IMR-90 (cell line): Measurements from ENCODE around the gene GNPTG. TPM values are rescaled to one million over a fixed set of nuclear protein-coding genes. Genes with fewer than 3 reads are reported as not detected.

Experiments used
- ATAC-seq: fragments of 200-7000 bp; cut with Tn5 transposase; 2 replicates; pipeline ENCODE4 v1.9.1; 2020; ENCODE audit warnings: low read depth, mild to moderate bottlenecking, moderate library complexity
- BruUV-seq: library from RNA; stranded (reverse); fragments of 400-500 nt; replicated peaks from 2 replicates; lab custom pipeline; 2021; lab: Mats Ljungman, UMichigan
- CTCF ChIA-PET: fragments of 300-600 bp; formaldehyde crosslinking; extraction: SDS; loops from one replicate; lab custom pipeline; 2021; ENCODE audit warnings: antibody characterized with exemption; lab: Yijun Ruan, JAX
- POLR2A ChIA-PET: fragments of 300-600 bp; sonication (Branson Sonifier 250); formaldehyde crosslinking; loops from one replicate; lab custom pipeline; 2022; ENCODE audit warnings: antibody characterized with exemption; ENCODE audit not compliant: unreplicated experiment; lab: Charles Lee
- DNase-seq: peaks from one replicate; pipeline ENCODE4 v3.0.0; 2013
- H2AFZ ChIP-seq: replicated peaks from 2 replicates; pipeline ENCODE3; 2013; ENCODE audit warnings: low read length, mild to moderate bottlenecking; ENCODE audit not compliant: poor library complexity
- H2AK5ac ChIP-seq: 2 replicates; pipeline ENCODE4 v1.6.1; 2013; ENCODE audit warnings: low read depth, low read length, inconsistent platforms
- H2AK9ac ChIP-seq: replicated peaks from 2 replicates; pipeline ENCODE3; 2013; ENCODE audit warnings: mild to moderate bottlenecking, low read depth, low read length, moderate library complexity; ENCODE audit not compliant: poor library complexity
- H2BK120ac ChIP-seq: 2 replicates; pipeline ENCODE4 v1.6.1; 2013; ENCODE audit warnings: low read depth, low read length, inconsistent platforms
- H2BK15ac ChIP-seq: 3 replicates; pipeline ENCODE4 v1.6.1; 2013; ENCODE audit warnings: low read depth, low read length, inconsistent platforms
- H2BK20ac ChIP-seq: 2 replicates; pipeline ENCODE4 v1.6.1; 2013; ENCODE audit warnings: low read depth, mild to moderate bottlenecking, inconsistent platforms, low read length, moderate library complexity
- H2BK5ac ChIP-seq: 2 replicates; pipeline ENCODE4 v1.6.1; 2013; ENCODE audit warnings: mild to moderate bottlenecking, low read depth, low read length, inconsistent platforms; ENCODE audit not compliant: poor library complexity, severe bottlenecking
- H3K14ac ChIP-seq: replicated peaks from 2 replicates; pipeline ENCODE4 v1.6.1; 2013; ENCODE audit warnings: low read depth, low read length, inconsistent platforms
- H3K18ac ChIP-seq: 2 replicates; pipeline ENCODE4 v1.6.1; 2013; ENCODE audit warnings: low read depth, low read length, control low read depth
- H3K23ac ChIP-seq: 2 replicates; pipeline ENCODE4 v1.6.1; 2013; ENCODE audit warnings: low read depth, low read length, inconsistent platforms
- H3K27ac ChIP-seq: 2 replicates; pipeline ENCODE4 v1.5.1; 2013; ENCODE audit warnings: mild to moderate bottlenecking, control low read depth, low read length; ENCODE audit not compliant: insufficient read depth
- H3K27me3 ChIP-seq: 2 replicates; pipeline ENCODE4 v1.6.1; 2013; ENCODE audit warnings: low read length; ENCODE audit not compliant: control insufficient read depth, insufficient read depth
- H3K36me3 ChIP-seq: 2 replicates; pipeline ENCODE4 v1.6.1; 2013; ENCODE audit warnings: low read length, mixed read lengths; ENCODE audit not compliant: control insufficient read depth, insufficient read depth
- H3K4ac ChIP-seq: 2 replicates; pipeline ENCODE4 v1.6.1; 2013; ENCODE audit warnings: low read depth, low read length, inconsistent platforms
- H3K4me1 ChIP-seq: 2 replicates; pipeline ENCODE4 v1.6.1; 2013; ENCODE audit warnings: low read length, mixed read lengths; ENCODE audit not compliant: control insufficient read depth, insufficient read depth
- H3K4me2 ChIP-seq: 2 replicates; pipeline ENCODE4 v1.6.1; 2013; ENCODE audit warnings: low read depth, mild to moderate bottlenecking, control low read depth, low read length, moderate library complexity
- H3K4me3 ChIP-seq: 2 replicates; pipeline ENCODE4 v1.5.1; 2013; ENCODE audit warnings: low read depth, mild to moderate bottlenecking, control low read depth, low read length, moderate library complexity; ENCODE audit not compliant: insufficient read depth
- H3K56ac ChIP-seq: 2 replicates; pipeline ENCODE4 v1.6.1; 2013; ENCODE audit warnings: low read length, inconsistent platforms; ENCODE audit not compliant: insufficient read depth; ENCODE audit errors: extremely low read depth
- H3K79me1 ChIP-seq, 2 experiments: 2 replicates each; pipeline ENCODE4 v1.6.1; 2013; ENCODE audit warnings: low read length in 2 of 2, inconsistent platforms in 1 of 2, low read depth in 1 of 2
- H3K9ac ChIP-seq: 2 replicates; pipeline ENCODE4 v1.6.1; 2013; ENCODE audit warnings: low read depth, low read length, control low read depth
- H3K9me1 ChIP-seq: 2 replicates; pipeline ENCODE4 v1.6.1; 2013; ENCODE audit warnings: low read length, inconsistent platforms; ENCODE audit not compliant: insufficient read depth
- H3K9me3 ChIP-seq: 2 replicates; pipeline ENCODE4 v1.6.1; 2013; ENCODE audit warnings: low read length; ENCODE audit not compliant: control insufficient read depth, insufficient read depth
- H4K20me1 ChIP-seq: 2 replicates; pipeline ENCODE4 v1.6.1; 2013; ENCODE audit warnings: low read length, inconsistent platforms; ENCODE audit not compliant: insufficient read depth
- H4K5ac ChIP-seq: 2 replicates; pipeline ENCODE4 v1.6.1; 2013; ENCODE audit warnings: mild to moderate bottlenecking, low read depth, low read length, control low read depth
- H4K8ac ChIP-seq, 2 experiments: 2 replicates each; pipeline ENCODE4 v1.6.1; 2013; ENCODE audit warnings: low read depth in 2 of 2, low read length in 2 of 2, control low read depth in 1 of 2, inconsistent platforms in 1 of 2
- H4K91ac ChIP-seq: 2 replicates; pipeline ENCODE4 v1.6.1; 2013; ENCODE audit warnings: low read depth, low read length, inconsistent platforms; ENCODE audit not compliant: insufficient read depth
- CTCF ChIP-seq: conservative IDR thresholded peaks from 2 replicates; pipeline ENCODE4 v1.5.1; 2012; ENCODE audit warnings: mild to moderate bottlenecking, low read depth, low read length, improper control_type of control experiment
- FOS ChIP-seq: fragments of 150-350 bp; IDR thresholded peaks from 2 replicates; pipeline ENCODE4 v1.6.1; 2016; ENCODE audit warnings: low read depth, low read length
- RAD21 ChIP-seq: IDR thresholded peaks from 2 replicates; pipeline ENCODE4 v1.6.1; 2012; ENCODE audit warnings: low read length, improper control_type of control experiment
- RCOR1 ChIP-seq: IDR thresholded peaks from 2 replicates; pipeline ENCODE4 v1.6.1; 2012; ENCODE audit warnings: mild to moderate bottlenecking, low read length, improper control_type of control experiment; ENCODE audit not compliant: insufficient replicate concordance
- RFX5 ChIP-seq: IDR thresholded peaks from 2 replicates; pipeline ENCODE4 v1.8.0; 2012; ENCODE audit warnings: low read depth, mild to moderate bottlenecking, low read length, moderate library complexity
- WGBS, 2 experiments: methylation state at CpG; one replicate each; pipeline versions ENCODE4 v1.1.5 to v1.1.7; 2013; ENCODE audit warnings: missing lambda C conversion rate in 2 of 2; ENCODE audit not compliant: insufficient read length in 1 of 2; ENCODE audit errors: extremely low coverage in 2 of 2; 5-methylcytosine and 5-hydroxymethylcytosine counted together
- dilution Hi-C: fragments of 300-500 bp; cut with HindIII; formaldehyde crosslinking; loops from one replicate; pipeline ENCODE4 v1.14.3; 2018; ENCODE audit warnings: low sequenced_read_pairs; ENCODE audit not compliant: unreplicated experiment
- in situ Hi-C: fragments of 300-500 bp; cut with MboI; formaldehyde crosslinking; loops from 3 replicates; pipeline ENCODE4 v1.14.3; 2019; ENCODE audit warnings: low sequenced_read_pairs, inconsistent platforms, mixed read lengths
- intact Hi-C: fragments of 100-400 bp; cut with micrococcal nuclease; formaldehyde crosslinking; loops from 2 replicates; pipeline ENCODE4 v1.10.0; 2022
- polyA plus RNA-seq, 3 experiments: library from polyadenylated mRNA; depleted of rRNA; stranded (reverse); fragments of >200 nt; gene quantifications; 2 replicates each; pipeline ENCODE4 v1.2.3, GENCODE V29; 2012; ENCODE audit warnings: low replicate concordance in 1 of 3
- total RNA-seq: library from RNA; depleted of rRNA; stranded (reverse); fragments of >200 nt; gene quantifications from 2 replicates; pipeline ENCODE4 v1.2.3, GENCODE V29; 2012

GNPTG gene
- total and polyA plus RNA-seq, 2 of the 4 experiments (the other 2 are of a cell fraction), result 14.9 to 70.8 TPM

- Histone ChIP-seq H3K36me3 (peaks cover 4% of the 10 kb centered on the region; the same call in 1 of the 2 replicates), H3K27me3 (no peaks in the 10 kb centered on the region), H3K9ac (no peak overlapping the region), H2AK5ac (no peak overlapping the region), H2BK5ac (no peak overlapping the region), H2BK120ac (no peak overlapping the region), H2AFZ (no peak overlapping the region), H2BK15ac (no peak overlapping the region), H4K20me1 (peaks cover 34% of the 10 kb centered on the region), H4K91ac (no peak overlapping the region), H3K56ac (no peak overlapping the region), H3K4me1 (peaks cover 12% of the 10 kb centered on the region), H3K9me3 (no peaks in the 10 kb centered on the region), H3K4me3 (no peak overlapping the region), H3K14ac (no peak overlapping the region), H2AK9ac (no peak overlapping the region), H3K4me2 (no peak overlapping the region), H4K8ac (no peak overlapping the region), H3K27ac (no peak overlapping the region), H3K79me1 (peaks cover 30 to 84% of the 10 kb centered on the region in 2 experiments), H3K4ac (no peak overlapping the region), H2BK20ac (no peak overlapping the region), H3K18ac (no peak overlapping the region), H3K9me1 (peaks cover 7% of the 10 kb centered on the region), H3K23ac (no peak overlapping the region), H4K5ac (no peak overlapping the region)
- ChIA-PET CTCF (no interaction called here), POLR2A (no interaction called here)
- dilution Hi-C loops, result no loop called here
- in situ Hi-C loops, result no loop called here
- intact Hi-C loops, result no loop called here
- TF ChIP-seq CTCF (no peak), FOS (no peak), RAD21 (no peak), RCOR1 (no peak), RFX5 (no peak)
- DNase-seq (no peak), ATAC-seq (no peak)
- BruUV-seq, result no TSS peak
- 83% methylated on average over 7 of the region's 15 CpGs; no CpG with 5 or more reads in 1 of the 2 experiments for WGBS, 2 experiments
These were observed 3.9 kb downstream of the GNPTG start for GRCh38 chr16:1355591-1355990.
